Uterus (tissue), 4 donors: Measurements from ENCODE around the gene GAA. TPM values are rescaled to one million over a fixed set of nuclear protein-coding genes. Genes with fewer than 3 reads are reported as not detected.
"Not testable (repeated sequence)": the region's sequence is repeated elsewhere in the genome, so short reads cannot be mapped to it uniquely, and the experiment has no call there.

Experiments used
- DNase-seq, 2 donors: peaks; one replicate each; pipeline ENCODE4 v3.0.0-alpha.2; 2019 to 2020
- H3K27ac ChIP-seq, 2 donors: fragments of 200-600 bp; sonication (generic); 1 replicate in 1 of 2; 2 replicates in 1 of 2; pipeline ENCODE4 v1.5.1; 2016 to 2018
- H3K27me3 ChIP-seq, 2 donors: fragments of 200-600 bp; sonication (generic); one replicate each; pipeline ENCODE4 v1.5.1; 2018 to 2019; ENCODE audit warnings: control low read depth in 1 of 2
- H3K36me3 ChIP-seq, 2 donors: fragments of 200-600 bp; sonication (generic); one replicate each; pipeline ENCODE4 v1.5.1; 2019; ENCODE audit warnings: control low read depth in 1 of 2
- H3K4me1 ChIP-seq, 2 donors: fragments of 200-600 bp; sonication (generic); one replicate each; pipeline ENCODE4 v1.5.1; 2018 to 2019; ENCODE audit warnings: control low read depth in 1 of 2
- H3K4me3 ChIP-seq, 2 donors: fragments of 200-600 bp; sonication (generic); 1 replicate in 1 of 2; 2 replicates in 1 of 2; pipeline ENCODE4 v1.5.1; 2018 to 2019; ENCODE audit warnings: mild to moderate bottlenecking in 1 of 2
- H3K9me3 ChIP-seq, 2 donors: fragments of 200-600 bp; sonication (generic); one replicate each; pipeline ENCODE4 v1.5.1; 2019; ENCODE audit warnings: control low read depth in 1 of 2
- POLR2A ChIP-seq, 2 donors: fragments of 450-650 bp; IDR thresholded peaks; one replicate each; pipeline ENCODE4 v1.6.1; 2016; ENCODE audit warnings: antibody characterized with exemption in 2 of 2, mild to moderate bottlenecking in 1 of 2, moderate library complexity in 1 of 2
- intact Hi-C: fragments of 100-400 bp; cut with DNase I; formaldehyde crosslinking; loops from one replicate; pipeline ENCODE4 v1.15.1; 2023; ENCODE audit warnings: low total_unique reads
- total RNA-seq, 4 donors: library from RNA; depleted of rRNA in 3 of 4; stranded (reverse); fragments of >200 nt in 3 of 4; gene quantifications; one replicate each; pipeline versions ENCODE4 v1.1.0 to v1.2.4, GENCODE V29; 2014 to 2023
- TF ChIP-seq, protein P1 (sequence below), 4 experiments: fragments of 200-600 bp in 2 of 4; fragments of 450-650 bp in 2 of 4; sonication (generic) in 2 of 4; IDR thresholded peaks; one replicate each; pipeline ENCODE4 v1.5.1; 2016 to 2019; ENCODE audit warnings: antibody characterized with exemption in 4 of 4, mild to moderate bottlenecking in 2 of 4, moderate library complexity in 1 of 4
- donor health status: DM: yes; HTN: yes; CAD: no.

The GAA gene
- total RNA-seq, 4 donors from 2014 or later: 23.1 to 48.3 (median 35.6) TPM

DNA sequence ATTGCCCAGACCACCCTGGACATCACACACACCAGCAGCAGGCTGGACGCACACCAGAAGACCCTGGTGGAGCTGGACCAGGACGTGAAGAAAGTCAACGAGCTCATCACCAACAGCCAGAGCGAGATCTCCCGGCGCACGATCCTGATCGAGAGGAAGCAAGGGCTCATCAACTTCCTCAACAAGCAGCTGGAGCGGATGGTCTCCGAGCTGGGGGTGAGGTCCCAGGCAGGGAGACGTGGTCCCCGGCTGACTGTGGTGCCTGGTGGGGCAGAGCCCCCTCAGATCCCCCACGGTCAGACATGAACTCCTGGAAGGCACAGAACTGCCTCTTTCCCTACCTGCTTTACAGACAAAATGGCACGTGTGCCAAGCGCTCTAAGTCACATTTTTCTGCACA is 16.6 kb upstream of the GAA start:
- Histone ChIP-seq H3K9me3 (no peaks in the 10 kb centered on the region), H3K36me3 (no peaks in the 10 kb centered on the region), H3K4me3 (no peak overlapping the region), H3K4me1 (no peaks in the 10 kb centered on the region), H3K27ac (no peak overlapping the region), H3K27me3 (no peaks in the 10 kb centered on the region)
- DNase-seq: no peak
- TF ChIP-seq, protein P1, sequence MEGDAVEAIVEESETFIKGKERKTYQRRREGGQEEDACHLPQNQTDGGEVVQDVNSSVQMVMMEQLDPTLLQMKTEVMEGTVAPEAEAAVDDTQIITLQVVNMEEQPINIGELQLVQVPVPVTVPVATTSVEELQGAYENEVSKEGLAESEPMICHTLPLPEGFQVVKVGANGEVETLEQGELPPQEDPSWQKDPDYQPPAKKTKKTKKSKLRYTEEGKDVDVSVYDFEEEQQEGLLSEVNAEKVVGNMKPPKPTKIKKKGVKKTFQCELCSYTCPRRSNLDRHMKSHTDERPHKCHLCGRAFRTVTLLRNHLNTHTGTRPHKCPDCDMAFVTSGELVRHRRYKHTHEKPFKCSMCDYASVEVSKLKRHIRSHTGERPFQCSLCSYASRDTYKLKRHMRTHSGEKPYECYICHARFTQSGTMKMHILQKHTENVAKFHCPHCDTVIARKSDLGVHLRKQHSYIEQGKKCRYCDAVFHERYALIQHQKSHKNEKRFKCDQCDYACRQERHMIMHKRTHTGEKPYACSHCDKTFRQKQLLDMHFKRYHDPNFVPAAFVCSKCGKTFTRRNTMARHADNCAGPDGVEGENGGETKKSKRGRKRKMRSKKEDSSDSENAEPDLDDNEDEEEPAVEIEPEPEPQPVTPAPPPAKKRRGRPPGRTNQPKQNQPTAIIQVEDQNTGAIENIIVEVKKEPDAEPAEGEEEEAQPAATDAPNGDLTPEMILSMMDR (IDR thresholded peaks at IDR 0.05): no peak
- TF ChIP-seq POLR2A (IDR thresholded peaks at IDR 0.05): no peak
- intact Hi-C loops: no loop called here

DNA sequence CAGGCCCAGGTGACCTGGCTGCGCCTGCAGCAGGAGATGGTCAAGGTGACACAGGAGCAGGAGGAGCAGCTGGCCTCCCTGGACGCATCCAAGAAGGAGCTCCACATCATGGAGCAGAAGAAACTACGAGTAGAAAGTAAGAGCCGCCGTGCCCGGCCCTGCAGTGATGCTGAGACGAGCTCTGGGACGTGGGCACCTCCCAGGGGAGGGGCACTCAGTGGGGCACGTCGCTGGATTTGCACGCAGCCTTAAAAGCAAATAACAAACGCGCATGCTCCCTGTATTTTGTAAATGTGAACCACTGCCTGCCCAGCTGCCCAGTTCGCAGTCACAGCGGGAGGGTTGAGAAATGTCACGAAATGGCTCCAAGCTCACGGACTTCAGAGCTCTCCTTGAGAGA is 15.3 kb upstream of the GAA start:
- Histone ChIP-seq H3K4me3 (no peak overlapping the region), H3K27me3 (no peaks in the 10 kb centered on the region)
- intact Hi-C loops: no loop called here

DNA sequence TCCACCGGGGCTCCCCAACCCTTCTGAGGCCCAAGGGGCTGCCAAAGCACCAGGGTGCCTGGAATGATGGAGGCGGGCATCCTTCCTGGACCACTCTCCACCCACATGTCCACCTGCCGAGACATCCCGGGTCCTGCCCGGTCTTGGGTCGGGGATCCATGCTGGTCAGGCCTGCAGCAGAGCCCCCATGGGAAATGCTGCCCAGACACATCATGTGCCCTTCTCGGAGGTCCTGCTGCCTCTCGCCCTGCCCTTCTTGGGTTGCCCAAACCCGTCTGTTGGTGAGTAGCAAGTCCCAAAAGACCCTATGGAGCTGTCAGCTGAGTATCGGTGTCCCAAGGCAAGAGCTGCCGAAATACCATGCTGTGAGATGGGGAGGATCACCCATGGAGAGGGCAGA is 14.8 kb upstream of the GAA start:
- no peak for DNase-seq
- Histone ChIP-seq H3K9me3 (no peaks in the 10 kb centered on the region), H3K27me3 (no peaks in the 10 kb centered on the region), H3K27ac (no peak overlapping the region), H3K4me1 (no peaks in the 10 kb centered on the region), H3K36me3 (no peaks in the 10 kb centered on the region), H3K4me3 (no peak overlapping the region)
- TF ChIP-seq, protein P1 (IDR thresholded peaks at IDR 0.05): no peak
- no peak for TF ChIP-seq POLR2A (IDR thresholded peaks at IDR 0.05)
- intact Hi-C loops: no loop called here

More for the DNA sequence above, 15.3 kb upstream of the GAA start:
- no peaks in the 10 kb centered on the region for H3K9me3 ChIP-seq
- no peak for TF ChIP-seq POLR2A (IDR thresholded peaks at IDR 0.05)
- TF ChIP-seq, protein P1 (IDR thresholded peaks at IDR 0.05): no peak
- DNase-seq: no peak
- no peaks in the 10 kb centered on the region for H3K4me1 ChIP-seq
- no peaks in the 10 kb centered on the region for H3K36me3 ChIP-seq
- H3K27ac ChIP-seq: no peak overlapping the region

DNA sequence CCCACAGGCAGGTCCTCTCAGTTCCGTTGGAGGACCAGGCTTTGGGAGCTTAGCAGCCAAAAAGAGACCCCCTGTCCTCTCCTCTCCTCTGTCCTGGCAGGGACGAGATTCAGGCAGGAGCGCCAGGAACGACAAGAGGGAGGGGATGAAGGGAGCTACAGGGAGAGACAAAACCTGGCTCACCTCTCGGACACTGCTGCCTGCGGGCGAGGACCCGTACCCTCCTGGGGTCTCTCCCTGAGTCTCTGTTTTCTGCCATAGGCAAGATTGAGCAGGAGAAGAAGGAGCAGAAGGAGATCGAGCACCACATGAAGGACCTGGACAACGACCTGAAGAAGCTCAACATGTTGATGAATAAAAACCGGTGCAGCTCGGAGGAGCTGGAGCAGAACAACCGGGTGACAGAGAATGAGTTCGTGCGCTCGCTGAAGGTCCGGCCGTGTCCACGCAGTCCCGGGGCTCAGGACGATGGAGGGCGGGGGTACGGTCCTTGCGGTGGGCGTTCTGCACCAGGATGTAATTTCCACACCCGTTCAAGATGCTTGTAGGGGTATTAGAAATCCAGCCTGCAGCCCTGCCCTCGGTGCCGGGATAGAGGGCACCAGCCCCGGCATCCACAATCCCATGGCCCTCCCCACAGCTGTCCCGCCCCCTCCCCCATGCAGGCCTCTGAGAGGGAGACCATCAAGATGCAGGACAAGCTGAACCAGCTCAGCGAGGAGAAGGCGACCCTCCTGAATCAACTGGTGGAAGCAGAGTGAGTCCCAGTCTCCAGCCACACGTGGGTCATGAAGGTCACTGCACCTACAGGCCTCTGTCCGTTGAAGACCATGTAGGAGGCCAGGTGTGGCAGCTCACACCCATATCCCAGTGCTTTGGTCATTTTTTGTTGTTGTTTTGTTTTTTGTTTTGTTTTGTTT is 13.8 kb upstream of the GAA start:
- Histone ChIP-seq H3K27ac (no peak overlapping the region), H3K9me3 (no peaks in the 10 kb centered on the region), H3K36me3 (no peaks in the 10 kb centered on the region), H3K27me3 (no peaks in the 10 kb centered on the region), H3K4me1 (no peaks in the 10 kb centered on the region), H3K4me3 (no peak overlapping the region)
- intact Hi-C loops: no loop called here
- TF ChIP-seq, protein P1 (IDR thresholded peaks at IDR 0.05): no peak
- TF ChIP-seq POLR2A (IDR thresholded peaks at IDR 0.05): no peak
- no peak for DNase-seq

DNA sequence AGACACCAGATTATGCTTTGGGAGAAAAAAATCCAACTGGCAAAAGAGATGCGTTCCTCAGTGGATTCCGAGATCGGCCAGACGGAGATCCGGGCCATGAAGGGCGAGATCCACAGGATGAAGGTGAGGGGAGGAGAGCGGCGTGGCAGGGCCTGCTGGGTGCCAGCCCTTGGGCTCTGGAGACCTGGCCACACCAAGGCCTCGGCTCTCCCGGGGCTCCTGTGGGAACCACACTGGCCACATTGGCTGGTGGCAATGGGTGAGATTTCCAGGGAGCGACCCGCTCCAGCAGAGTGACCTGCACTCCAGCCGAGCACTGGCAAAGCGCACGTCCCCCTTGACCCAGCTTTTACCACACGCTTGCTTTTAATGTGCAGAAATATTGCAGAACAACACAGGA is 11.6 kb upstream of the GAA start:
- Histone ChIP-seq H3K4me3 (no peak overlapping the region), H3K4me1 (no peaks in the 10 kb centered on the region), H3K36me3 (no peaks in the 10 kb centered on the region), H3K27me3 (no peaks in the 10 kb centered on the region), H3K27ac (no peak overlapping the region), H3K9me3 (no peaks in the 10 kb centered on the region)
- TF ChIP-seq, protein P1 (IDR thresholded peaks at IDR 0.05): no peak
- no peak for TF ChIP-seq POLR2A (IDR thresholded peaks at IDR 0.05)
- no peak for DNase-seq
- intact Hi-C loops: no loop called here

DNA sequence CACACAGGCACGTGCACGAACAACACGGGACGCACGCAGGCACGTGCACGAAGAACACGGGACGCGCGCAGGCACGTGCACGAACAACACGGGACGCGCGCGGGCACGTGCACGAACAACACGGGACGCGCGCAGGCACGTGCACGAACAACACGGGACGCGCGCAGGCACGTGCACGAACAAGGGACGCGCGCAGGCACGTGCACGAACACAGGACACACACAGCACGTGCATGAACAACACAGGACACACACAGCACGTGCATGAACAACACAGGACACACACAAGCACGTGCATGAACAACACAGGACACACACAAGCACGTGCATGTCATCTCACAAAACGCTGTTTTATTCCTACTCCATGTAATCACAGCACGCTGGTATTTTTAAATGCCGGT is 11.2 kb upstream of the GAA start:
- H3K36me3 ChIP-seq, H3K9me3 ChIP-seq, H3K27me3 ChIP-seq, DNase-seq, intact Hi-C loops, H3K27ac ChIP-seq, H3K4me3 ChIP-seq, H3K4me1 ChIP-seq: not testable (repeated sequence)
